Measurements from ENCODE around the gene RELN. TPM values are rescaled to one million over a fixed set of nuclear protein-coding genes. Genes with fewer than 3 reads are reported as not detected.

The RELN gene
- total and polyA plus RNA-seq, 2 donors (not counting 1 experiment from before 2014, with no cell fraction given): 0.33 to 31.8 TPM

GRCh38 chr7:103777440-103777839, 212.0 kb downstream of the RELN start:
- H4K20me1 ChIP-seq (ENCODE audit: control insufficient read depth, extremely low read depth, insufficient read depth, low read length): no peaks in the 10 kb centered on the region
- no peaks in the 10 kb centered on the region for H3K4me1 ChIP-seq (ENCODE audit: control insufficient read depth, extremely low read depth, insufficient read depth, low read length)
- TF ChIP-seq EZH2 (IDR thresholded peaks at IDR 0.05; ENCODE audit: low read length, missing control alignments): no peak
- no peaks in the 10 kb centered on the region for H3K27me3 ChIP-seq (ENCODE audit: control insufficient read depth, insufficient read depth, low read length)
- no peaks in the 10 kb centered on the region for H3K36me3 ChIP-seq (ENCODE audit: control insufficient read depth, insufficient read depth, low read length)
- no peak overlapping the region for H2AFZ ChIP-seq (ENCODE audit: low read length)
- no peak overlapping the region for H3K9ac ChIP-seq (ENCODE audit: insufficient read depth, low read length)
- H3K27ac ChIP-seq (ENCODE audit: insufficient read depth, low read length): no peak overlapping the region
- H3K9me3 ChIP-seq (ENCODE audit: control insufficient read depth, insufficient read depth, low read depth, low read length): no peaks in the 10 kb centered on the region
- H3K4me3 ChIP-seq (replicated peaks in 1 of 4; ENCODE audit: control extremely low read depth in 1 of 4, insufficient read depth in 1 of 4, low read depth in 3 of 4, low read length in 4 of 4): no peak overlapping the region
- H3K79me2 ChIP-seq (ENCODE audit: control insufficient read depth, insufficient read depth, low read length): no peaks in the 10 kb centered on the region
- no peak for DNase-seq (ENCODE audit: low read depth in 2 of 2)
- no peak overlapping the region for H3K4me2 ChIP-seq (ENCODE audit: extremely low read depth, insufficient read depth, low read length)

- Histone ChIP-seq H3K4me2 (ENCODE audit: extremely low read depth, insufficient read depth, low read length) (no peak overlapping the region), H3K4me3 (replicated peaks in 1 of 4; ENCODE audit: control extremely low read depth in 1 of 4, insufficient read depth in 1 of 4, low read depth in 3 of 4, low read length in 4 of 4) (no peak overlapping the region), H3K27me3 (ENCODE audit: control insufficient read depth, insufficient read depth, low read length) (no peaks in the 10 kb centered on the region), H3K9ac (ENCODE audit: insufficient read depth, low read length) (no peak overlapping the region), H3K4me1 (ENCODE audit: control insufficient read depth, extremely low read depth, insufficient read depth, low read length) (no peaks in the 10 kb centered on the region), H3K27ac (ENCODE audit: insufficient read depth, low read length) (no peak overlapping the region), H2AFZ (ENCODE audit: low read length) (no peak overlapping the region), H3K79me2 (ENCODE audit: control insufficient read depth, insufficient read depth, low read length) (no peaks in the 10 kb centered on the region), H3K9me3 (ENCODE audit: control insufficient read depth, insufficient read depth, low read depth, low read length) (no peaks in the 10 kb centered on the region), H4K20me1 (ENCODE audit: control insufficient read depth, extremely low read depth, insufficient read depth, low read length) (no peaks in the 10 kb centered on the region), H3K36me3 (ENCODE audit: control insufficient read depth, insufficient read depth, low read length) (no peaks in the 10 kb centered on the region)
- TF ChIP-seq EZH2 (IDR thresholded peaks at IDR 0.05; ENCODE audit: low read length, missing control alignments) (no peak), CTCF (conservative IDR thresholded peaks at IDR 0.05 in 1 of 2, IDR thresholded peaks at IDR 0.05 in 1 of 2; ENCODE audit: low read depth in 1 of 2, low read length in 2 of 2) (no peak)
- no peak for DNase-seq (ENCODE audit: low read depth in 2 of 2)
Observed at GRCh38 chr7:103773726-103774125, 215.7 kb downstream of the RELN start.

- no peak for DNase-seq (ENCODE audit: low read depth in 2 of 2)
- H3K4me3 ChIP-seq (replicated peaks in 1 of 4; ENCODE audit: control extremely low read depth in 1 of 4, insufficient read depth in 1 of 4, low read depth in 3 of 4, low read length in 4 of 4): no peak overlapping the region
- no peaks in the 10 kb centered on the region for H3K36me3 ChIP-seq (ENCODE audit: control insufficient read depth, insufficient read depth, low read length)
Observed at GRCh38 chr7:103772171-103772773, 217.2 kb downstream of the RELN start.

More at GRCh38 chr7:103772171-103772773, 217.2 kb downstream of the RELN start:
- Histone ChIP-seq H3K9ac (ENCODE audit: insufficient read depth, low read length) (no peak overlapping the region), H2AFZ (ENCODE audit: low read length) (no peak overlapping the region), H3K27ac (ENCODE audit: insufficient read depth, low read length) (no peak overlapping the region), H3K27me3 (ENCODE audit: control insufficient read depth, insufficient read depth, low read length) (no peaks in the 10 kb centered on the region), H3K79me2 (ENCODE audit: control insufficient read depth, insufficient read depth, low read length) (no peaks in the 10 kb centered on the region), H4K20me1 (ENCODE audit: control insufficient read depth, extremely low read depth, insufficient read depth, low read length) (no peaks in the 10 kb centered on the region), H3K9me3 (ENCODE audit: control insufficient read depth, insufficient read depth, low read depth, low read length) (no peaks in the 10 kb centered on the region), H3K4me2 (ENCODE audit: extremely low read depth, insufficient read depth, low read length) (no peak overlapping the region), H3K4me1 (ENCODE audit: control insufficient read depth, extremely low read depth, insufficient read depth, low read length) (no peaks in the 10 kb centered on the region)
- TF ChIP-seq CTCF (conservative IDR thresholded peaks at IDR 0.05 in 1 of 2, IDR thresholded peaks at IDR 0.05 in 1 of 2; ENCODE audit: low read depth in 1 of 2, low read length in 2 of 2) (no peak), EZH2 (IDR thresholded peaks at IDR 0.05; ENCODE audit: low read length, missing control alignments) (no peak)

All from fibroblast of lung (primary cell).